ENCODE data around the gene ZNF768. TPM values are rescaled to one million over a fixed set of nuclear protein-coding genes. Genes with fewer than 3 reads are reported as not detected.
A peak's percentile ranks its signal among the peaks of the same experiment; 100 is the strongest.

The ZNF768 gene
- total and polyA plus RNA-seq, 2 experiments from 2014 or later: 8.3 to 43.0 TPM

DNA sequence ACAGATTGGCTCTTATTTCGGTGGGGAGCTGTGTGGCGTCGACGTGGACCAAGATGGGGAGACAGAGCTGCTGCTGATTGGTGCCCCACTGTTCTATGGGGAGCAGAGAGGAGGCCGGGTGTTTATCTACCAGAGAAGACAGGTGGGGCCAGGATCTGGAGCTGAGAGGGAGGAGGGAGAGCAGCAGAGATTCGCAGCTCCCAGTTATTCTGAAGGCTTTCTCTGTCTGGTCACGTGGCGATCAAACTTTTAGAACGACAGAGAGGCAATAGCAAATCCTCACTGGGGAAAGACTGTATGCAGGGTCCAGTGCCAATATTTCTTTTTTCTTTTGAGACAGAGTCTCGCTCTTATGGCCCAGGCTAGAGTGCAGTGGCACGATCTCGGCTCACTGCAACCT is 31.7 kb downstream of the ZNF768 start:
- no peak overlapping the region for H3K4me3 ChIP-seq
- no peaks in the 10 kb centered on the region for H3K27me3 ChIP-seq (ENCODE audit: insufficient read depth)
- H3K4me1 Mint-ChIP-seq: peaks cover 4% of the 10 kb centered on the region
- peak; percentile 33 for ATAC-seq
- H3K4me1 ChIP-seq (ENCODE audit: insufficient read depth): no peaks in the 10 kb centered on the region
- H4K20me1 ChIP-seq (replicated peaks; ENCODE audit: insufficient read depth): no peaks in the 10 kb centered on the region
- TF ChIP-seq, protein P1, sequence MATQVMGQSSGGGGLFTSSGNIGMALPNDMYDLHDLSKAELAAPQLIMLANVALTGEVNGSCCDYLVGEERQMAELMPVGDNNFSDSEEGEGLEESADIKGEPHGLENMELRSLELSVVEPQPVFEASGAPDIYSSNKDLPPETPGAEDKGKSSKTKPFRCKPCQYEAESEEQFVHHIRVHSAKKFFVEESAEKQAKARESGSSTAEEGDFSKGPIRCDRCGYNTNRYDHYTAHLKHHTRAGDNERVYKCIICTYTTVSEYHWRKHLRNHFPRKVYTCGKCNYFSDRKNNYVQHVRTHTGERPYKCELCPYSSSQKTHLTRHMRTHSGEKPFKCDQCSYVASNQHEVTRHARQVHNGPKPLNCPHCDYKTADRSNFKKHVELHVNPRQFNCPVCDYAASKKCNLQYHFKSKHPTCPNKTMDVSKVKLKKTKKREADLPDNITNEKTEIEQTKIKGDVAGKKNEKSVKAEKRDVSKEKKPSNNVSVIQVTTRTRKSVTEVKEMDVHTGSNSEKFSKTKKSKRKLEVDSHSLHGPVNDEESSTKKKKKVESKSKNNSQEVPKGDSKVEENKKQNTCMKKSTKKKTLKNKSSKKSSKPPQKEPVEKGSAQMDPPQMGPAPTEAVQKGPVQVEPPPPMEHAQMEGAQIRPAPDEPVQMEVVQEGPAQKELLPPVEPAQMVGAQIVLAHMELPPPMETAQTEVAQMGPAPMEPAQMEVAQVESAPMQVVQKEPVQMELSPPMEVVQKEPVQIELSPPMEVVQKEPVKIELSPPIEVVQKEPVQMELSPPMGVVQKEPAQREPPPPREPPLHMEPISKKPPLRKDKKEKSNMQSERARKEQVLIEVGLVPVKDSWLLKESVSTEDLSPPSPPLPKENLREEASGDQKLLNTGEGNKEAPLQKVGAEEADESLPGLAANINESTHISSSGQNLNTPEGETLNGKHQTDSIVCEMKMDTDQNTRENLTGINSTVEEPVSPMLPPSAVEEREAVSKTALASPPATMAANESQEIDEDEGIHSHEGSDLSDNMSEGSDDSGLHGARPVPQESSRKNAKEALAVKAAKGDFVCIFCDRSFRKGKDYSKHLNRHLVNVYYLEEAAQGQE (IDR thresholded peaks at IDR 0.05; ENCODE audit: unreplicated experiment): no peak
- no peak for TF ChIP-seq ZNF331 (CRISPR knock-in tag; IDR thresholded peaks at IDR 0.05; ENCODE audit: low read depth)
- no peak for TF ChIP-seq STAT1 (IDR thresholded peaks at IDR 0.05; ENCODE audit: unreplicated experiment)
- TF ChIP-seq NANOG (IDR thresholded peaks at IDR 0.05; ENCODE audit: borderline replicate concordance): no peak
- TF ChIP-seq JUNB (IDR thresholded peaks at IDR 0.05; ENCODE audit: unreplicated experiment): no peak
- TF ChIP-seq, protein P2, sequence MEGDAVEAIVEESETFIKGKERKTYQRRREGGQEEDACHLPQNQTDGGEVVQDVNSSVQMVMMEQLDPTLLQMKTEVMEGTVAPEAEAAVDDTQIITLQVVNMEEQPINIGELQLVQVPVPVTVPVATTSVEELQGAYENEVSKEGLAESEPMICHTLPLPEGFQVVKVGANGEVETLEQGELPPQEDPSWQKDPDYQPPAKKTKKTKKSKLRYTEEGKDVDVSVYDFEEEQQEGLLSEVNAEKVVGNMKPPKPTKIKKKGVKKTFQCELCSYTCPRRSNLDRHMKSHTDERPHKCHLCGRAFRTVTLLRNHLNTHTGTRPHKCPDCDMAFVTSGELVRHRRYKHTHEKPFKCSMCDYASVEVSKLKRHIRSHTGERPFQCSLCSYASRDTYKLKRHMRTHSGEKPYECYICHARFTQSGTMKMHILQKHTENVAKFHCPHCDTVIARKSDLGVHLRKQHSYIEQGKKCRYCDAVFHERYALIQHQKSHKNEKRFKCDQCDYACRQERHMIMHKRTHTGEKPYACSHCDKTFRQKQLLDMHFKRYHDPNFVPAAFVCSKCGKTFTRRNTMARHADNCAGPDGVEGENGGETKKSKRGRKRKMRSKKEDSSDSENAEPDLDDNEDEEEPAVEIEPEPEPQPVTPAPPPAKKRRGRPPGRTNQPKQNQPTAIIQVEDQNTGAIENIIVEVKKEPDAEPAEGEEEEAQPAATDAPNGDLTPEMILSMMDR (conservative IDR thresholded peaks at IDR 0.05; ENCODE audit: low read depth in 2 of 2): no peak
- TF ChIP-seq, protein P3, sequence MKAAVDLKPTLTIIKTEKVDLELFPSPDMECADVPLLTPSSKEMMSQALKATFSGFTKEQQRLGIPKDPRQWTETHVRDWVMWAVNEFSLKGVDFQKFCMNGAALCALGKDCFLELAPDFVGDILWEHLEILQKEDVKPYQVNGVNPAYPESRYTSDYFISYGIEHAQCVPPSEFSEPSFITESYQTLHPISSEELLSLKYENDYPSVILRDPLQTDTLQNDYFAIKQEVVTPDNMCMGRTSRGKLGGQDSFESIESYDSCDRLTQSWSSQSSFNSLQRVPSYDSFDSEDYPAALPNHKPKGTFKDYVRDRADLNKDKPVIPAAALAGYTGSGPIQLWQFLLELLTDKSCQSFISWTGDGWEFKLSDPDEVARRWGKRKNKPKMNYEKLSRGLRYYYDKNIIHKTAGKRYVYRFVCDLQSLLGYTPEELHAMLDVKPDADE (IDR thresholded peaks at IDR 0.05): no peak
- no peak for TF ChIP-seq ZNF114 (CRISPR knock-in tag; IDR thresholded peaks at IDR 0.05)
- no peak for TF ChIP-seq CREB1 (CRISPR knock-in tag; IDR thresholded peaks at IDR 0.05; ENCODE audit: low read depth)
- no peak for TF ChIP-seq EZH2 (IDR thresholded peaks at IDR 0.05; ENCODE audit: low read depth, unreplicated experiment)
- TF ChIP-seq EZH2phosphoT487 (IDR thresholded peaks at IDR 0.05; ENCODE audit: unreplicated experiment): no peak
- TF ChIP-seq POLR2AphosphoS5 (IDR thresholded peaks at IDR 0.05; ENCODE audit: low read depth): no peak
- TF ChIP-seq, protein P4, sequence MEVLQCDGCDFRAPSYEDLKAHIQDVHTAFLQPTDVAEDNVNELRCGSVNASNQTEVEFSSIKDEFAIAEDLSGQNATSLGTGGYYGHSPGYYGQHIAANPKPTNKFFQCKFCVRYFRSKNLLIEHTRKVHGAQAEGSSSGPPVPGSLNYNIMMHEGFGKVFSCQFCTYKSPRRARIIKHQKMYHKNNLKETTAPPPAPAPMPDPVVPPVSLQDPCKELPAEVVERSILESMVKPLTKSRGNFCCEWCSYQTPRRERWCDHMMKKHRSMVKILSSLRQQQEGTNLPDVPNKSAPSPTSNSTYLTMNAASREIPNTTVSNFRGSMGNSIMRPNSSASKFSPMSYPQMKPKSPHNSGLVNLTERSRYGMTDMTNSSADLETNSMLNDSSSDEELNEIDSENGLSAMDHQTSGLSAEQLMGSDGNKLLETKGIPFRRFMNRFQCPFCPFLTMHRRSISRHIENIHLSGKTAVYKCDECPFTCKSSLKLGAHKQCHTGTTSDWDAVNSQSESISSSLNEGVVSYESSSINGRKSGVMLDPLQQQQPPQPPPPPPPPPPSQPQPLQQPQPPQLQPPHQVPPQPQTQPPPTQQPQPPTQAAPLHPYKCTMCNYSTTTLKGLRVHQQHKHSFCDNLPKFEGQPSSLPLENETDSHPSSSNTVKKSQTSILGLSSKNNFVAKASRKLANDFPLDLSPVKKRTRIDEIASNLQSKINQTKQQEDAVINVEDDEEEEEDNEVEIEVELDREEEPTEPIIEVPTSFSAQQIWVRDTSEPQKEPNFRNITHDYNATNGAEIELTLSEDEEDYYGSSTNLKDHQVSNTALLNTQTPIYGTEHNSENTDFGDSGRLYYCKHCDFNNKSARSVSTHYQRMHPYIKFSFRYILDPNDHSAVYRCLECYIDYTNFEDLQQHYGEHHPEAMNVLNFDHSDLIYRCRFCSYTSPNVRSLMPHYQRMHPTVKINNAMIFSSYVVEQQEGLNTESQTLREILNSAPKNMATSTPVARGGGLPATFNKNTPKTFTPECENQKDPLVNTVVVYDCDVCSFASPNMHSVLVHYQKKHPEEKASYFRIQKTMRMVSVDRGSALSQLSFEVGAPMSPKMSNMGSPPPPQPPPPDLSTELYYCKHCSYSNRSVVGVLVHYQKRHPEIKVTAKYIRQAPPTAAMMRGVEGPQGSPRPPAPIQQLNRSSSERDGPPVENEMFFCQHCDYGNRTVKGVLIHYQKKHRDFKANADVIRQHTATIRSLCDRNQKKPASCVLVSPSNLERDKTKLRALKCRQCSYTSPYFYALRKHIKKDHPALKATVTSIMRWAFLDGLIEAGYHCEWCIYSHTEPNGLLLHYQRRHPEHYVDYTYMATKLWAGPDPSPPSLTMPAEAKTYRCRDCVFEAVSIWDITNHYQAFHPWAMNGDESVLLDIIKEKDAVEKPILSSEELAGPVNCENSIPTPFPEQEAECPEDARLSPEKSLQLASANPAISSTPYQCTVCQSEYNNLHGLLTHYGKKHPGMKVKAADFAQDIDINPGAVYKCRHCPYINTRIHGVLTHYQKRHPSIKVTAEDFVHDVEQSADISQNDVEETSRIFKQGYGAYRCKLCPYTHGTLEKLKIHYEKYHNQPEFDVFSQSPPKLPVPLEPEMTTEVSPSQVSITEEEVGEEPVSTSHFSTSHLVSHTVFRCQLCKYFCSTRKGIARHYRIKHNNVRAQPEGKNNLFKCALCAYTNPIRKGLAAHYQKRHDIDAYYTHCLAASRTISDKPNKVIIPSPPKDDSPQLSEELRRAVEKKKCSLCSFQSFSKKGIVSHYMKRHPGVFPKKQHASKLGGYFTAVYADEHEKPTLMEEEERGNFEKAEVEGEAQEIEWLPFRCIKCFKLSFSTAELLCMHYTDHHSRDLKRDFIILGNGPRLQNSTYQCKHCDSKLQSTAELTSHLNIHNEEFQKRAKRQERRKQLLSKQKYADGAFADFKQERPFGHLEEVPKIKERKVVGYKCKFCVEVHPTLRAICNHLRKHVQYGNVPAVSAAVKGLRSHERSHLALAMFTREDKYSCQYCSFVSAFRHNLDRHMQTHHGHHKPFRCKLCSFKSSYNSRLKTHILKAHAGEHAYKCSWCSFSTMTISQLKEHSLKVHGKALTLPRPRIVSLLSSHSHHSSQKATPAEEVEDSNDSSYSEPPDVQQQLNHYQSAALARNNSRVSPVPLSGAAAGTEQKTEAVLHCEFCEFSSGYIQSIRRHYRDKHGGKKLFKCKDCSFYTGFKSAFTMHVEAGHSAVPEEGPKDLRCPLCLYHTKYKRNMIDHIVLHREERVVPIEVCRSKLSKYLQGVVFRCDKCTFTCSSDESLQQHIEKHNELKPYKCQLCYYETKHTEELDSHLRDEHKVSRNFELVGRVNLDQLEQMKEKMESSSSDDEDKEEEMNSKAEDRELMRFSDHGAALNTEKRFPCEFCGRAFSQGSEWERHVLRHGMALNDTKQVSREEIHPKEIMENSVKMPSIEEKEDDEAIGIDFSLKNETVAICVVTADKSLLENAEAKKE (CRISPR knock-in tag; IDR thresholded peaks at IDR 0.05): no peak
- no peak overlapping the region for H3K4me3 Mint-ChIP-seq
- no peaks in the 10 kb centered on the region; the same call in 2 of the 3 replicates for H3K9me3 Mint-ChIP-seq
- peak; percentile 21 for DNase-seq (ENCODE audit: low spot score)
- no peaks in the 10 kb centered on the region for H3K79me2 ChIP-seq (replicated peaks; ENCODE audit: insufficient read depth)
- no peaks in the 10 kb centered on the region for H3K36me3 ChIP-seq (ENCODE audit: insufficient read depth)
- H3K9me2 ChIP-seq (ENCODE audit: insufficient read depth): no peaks in the 10 kb centered on the region
- H3K4me2 ChIP-seq: no peak overlapping the region
- no peak overlapping the region for H3K27ac Mint-ChIP-seq
- no peaks in the 10 kb centered on the region for H3F3A ChIP-seq (replicated peaks; ENCODE audit: low read depth)
- no peak overlapping the region for H3K27ac ChIP-seq (ENCODE audit: low read depth)
- H2AFZ ChIP-seq: peak overlapping the region; percentile 92
- H3K27me3 Mint-ChIP-seq (ENCODE audit: insufficient read depth, low read depth, poor library complexity): peaks cover 3% of the 10 kb centered on the region
- no peaks in the 10 kb centered on the region for H3K36me3 Mint-ChIP-seq (ENCODE audit: low read depth)

All from GM23338 (cell line).